Measurements from ENCODE around the gene IL16.

DNA sequence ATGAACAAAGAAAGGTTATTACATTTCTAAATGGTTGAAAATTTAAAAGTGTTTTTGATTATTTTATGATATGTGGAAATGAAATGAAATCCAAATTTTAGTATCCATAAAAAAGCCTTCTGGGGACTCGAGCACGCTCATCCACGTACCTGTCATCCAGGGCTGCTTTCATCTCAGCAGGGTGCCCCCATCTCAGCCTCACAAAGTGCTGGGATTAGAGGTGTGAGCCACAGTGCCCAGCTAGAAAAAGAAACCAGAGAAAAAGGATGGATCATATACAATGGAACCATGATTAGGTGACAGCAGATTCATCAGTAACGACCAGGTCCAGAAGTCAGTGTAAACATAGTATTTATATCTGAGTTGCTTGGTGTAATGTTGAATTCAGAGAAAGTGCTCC is 77.6 kb downstream of the IL16 start:
- TF ChIP-seq, protein P1, sequence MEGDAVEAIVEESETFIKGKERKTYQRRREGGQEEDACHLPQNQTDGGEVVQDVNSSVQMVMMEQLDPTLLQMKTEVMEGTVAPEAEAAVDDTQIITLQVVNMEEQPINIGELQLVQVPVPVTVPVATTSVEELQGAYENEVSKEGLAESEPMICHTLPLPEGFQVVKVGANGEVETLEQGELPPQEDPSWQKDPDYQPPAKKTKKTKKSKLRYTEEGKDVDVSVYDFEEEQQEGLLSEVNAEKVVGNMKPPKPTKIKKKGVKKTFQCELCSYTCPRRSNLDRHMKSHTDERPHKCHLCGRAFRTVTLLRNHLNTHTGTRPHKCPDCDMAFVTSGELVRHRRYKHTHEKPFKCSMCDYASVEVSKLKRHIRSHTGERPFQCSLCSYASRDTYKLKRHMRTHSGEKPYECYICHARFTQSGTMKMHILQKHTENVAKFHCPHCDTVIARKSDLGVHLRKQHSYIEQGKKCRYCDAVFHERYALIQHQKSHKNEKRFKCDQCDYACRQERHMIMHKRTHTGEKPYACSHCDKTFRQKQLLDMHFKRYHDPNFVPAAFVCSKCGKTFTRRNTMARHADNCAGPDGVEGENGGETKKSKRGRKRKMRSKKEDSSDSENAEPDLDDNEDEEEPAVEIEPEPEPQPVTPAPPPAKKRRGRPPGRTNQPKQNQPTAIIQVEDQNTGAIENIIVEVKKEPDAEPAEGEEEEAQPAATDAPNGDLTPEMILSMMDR (IDR thresholded peaks at IDR 0.05): no peak
- no peak for TF ChIP-seq POLR2A (IDR thresholded peaks at IDR 0.05)
